H9 (cell line): Measurements from ENCODE around the gene THOC2. TPM values are rescaled to one million over a fixed set of nuclear protein-coding genes. Genes with fewer than 3 reads are reported as not detected.
"Not testable (repeated sequence)": the region's sequence is repeated elsewhere in the genome, so short reads cannot be mapped to it uniquely, and the experiment has no call there.

ENCODE experiments used
- DNase-seq: peaks from one replicate; pipeline ENCODE4 v3.0.0-alpha.2; 2017
- H2AFZ ChIP-seq: one replicate; pipeline ENCODE4 v1.6.1; 2013; ENCODE audit warnings: mild to moderate bottlenecking, low read length, control low read depth, moderate library complexity
- H2AK5ac ChIP-seq: 2 replicates; pipeline ENCODE4 v1.6.1; 2013; ENCODE audit warnings: low read length, control low read depth, mixed read lengths; ENCODE audit not compliant: insufficient read length
- H2BK120ac ChIP-seq: one replicate; pipeline ENCODE4 v1.6.1; 2013; ENCODE audit warnings: low read depth, mild to moderate bottlenecking, low read length, control low read depth, inconsistent platforms; ENCODE audit not compliant: poor library complexity, severe bottlenecking
- H2BK12ac ChIP-seq: 2 replicates; pipeline ENCODE4 v1.6.1; 2013; ENCODE audit warnings: low read length, control low read depth, mixed read lengths, low read depth; ENCODE audit not compliant: insufficient read length
- H2BK15ac ChIP-seq: 2 replicates; pipeline ENCODE4 v1.6.1; 2013; ENCODE audit warnings: low read depth, low read length, control low read depth
- H2BK20ac ChIP-seq: one replicate; pipeline ENCODE4 v1.6.1; 2013; ENCODE audit warnings: low read depth, mild to moderate bottlenecking, low read length, control low read depth, inconsistent platforms; ENCODE audit not compliant: poor library complexity, severe bottlenecking
- H2BK5ac ChIP-seq: 2 replicates; pipeline ENCODE4 v1.6.1; 2013; ENCODE audit warnings: low read length, control low read depth, mixed read lengths; ENCODE audit not compliant: insufficient read length
- H3K14ac ChIP-seq: 2 replicates; pipeline ENCODE4 v1.6.1; 2013; ENCODE audit warnings: low read length, control low read depth; ENCODE audit not compliant: insufficient read depth
- H3K18ac ChIP-seq: 2 replicates; pipeline ENCODE4 v1.6.1; 2013; ENCODE audit warnings: low read depth, mild to moderate bottlenecking, mixed read lengths, low read length, control low read depth; ENCODE audit not compliant: insufficient read length
- H3K23ac ChIP-seq: 2 replicates; pipeline ENCODE4 v1.6.1; 2013; ENCODE audit warnings: low read length, control low read depth, mixed read lengths, low read depth; ENCODE audit not compliant: insufficient read length
- H3K23me2 ChIP-seq: 2 replicates; pipeline ENCODE4 v1.6.1; 2013; ENCODE audit warnings: low read depth, mild to moderate bottlenecking, mixed read lengths, low read length, control low read depth; ENCODE audit not compliant: insufficient read length, poor library complexity, severe bottlenecking
- H3K27ac ChIP-seq: 2 replicates; pipeline ENCODE4 v1.5.1; 2013; ENCODE audit warnings: low read length, control low read depth, mixed read lengths, low read depth; ENCODE audit not compliant: insufficient read length
- H3K27me3 ChIP-seq: 2 replicates; pipeline ENCODE4 v1.6.1; 2013; ENCODE audit warnings: low read length, control low read depth, inconsistent platforms; ENCODE audit not compliant: insufficient read depth
- H3K4ac ChIP-seq: 2 replicates; pipeline ENCODE4 v1.6.1; 2013; ENCODE audit warnings: low read depth, mild to moderate bottlenecking, control low read depth, inconsistent platforms, low read length, moderate library complexity
- H3K4me1 ChIP-seq: 2 replicates; pipeline ENCODE4 v1.6.1; 2013; ENCODE audit warnings: low read length, control low read depth, inconsistent platforms; ENCODE audit not compliant: insufficient read depth
- H3K4me2 ChIP-seq: 2 replicates; pipeline ENCODE4 v1.6.1; 2013; ENCODE audit warnings: low read length, control low read depth, mixed read lengths; ENCODE audit not compliant: insufficient read length, insufficient read depth
- H3K56ac ChIP-seq: 2 replicates; pipeline ENCODE4 v1.6.1; 2013; ENCODE audit warnings: low read depth, mild to moderate bottlenecking, mixed read lengths, low read length, control low read depth; ENCODE audit not compliant: insufficient read length
- H3K79me1 ChIP-seq: 2 replicates; pipeline ENCODE4 v1.6.1; 2013; ENCODE audit warnings: low read depth, mild to moderate bottlenecking, moderate library complexity, low read length, control low read depth, inconsistent platforms; ENCODE audit not compliant: insufficient read depth, poor library complexity, severe bottlenecking
- H3K79me2 ChIP-seq: 2 replicates; pipeline ENCODE4 v1.6.1; 2013; ENCODE audit warnings: low read length, control low read depth, inconsistent platforms; ENCODE audit not compliant: insufficient read depth
- H3K9ac ChIP-seq: 2 replicates; pipeline ENCODE4 v1.6.1; 2013; ENCODE audit warnings: low read length, control low read depth, mixed read lengths; ENCODE audit not compliant: insufficient read length; ENCODE audit errors: extremely low read depth
- H3K9me3 ChIP-seq: one replicate; pipeline ENCODE4 v1.6.1; 2013; ENCODE audit warnings: low read depth, low read length, inconsistent platforms; ENCODE audit not compliant: control insufficient read depth
- H3T11ph ChIP-seq: one replicate; pipeline ENCODE4 v1.6.1; 2013; ENCODE audit warnings: mild to moderate bottlenecking, low read length, control low read depth, inconsistent platforms
- H4K20me1 ChIP-seq: one replicate; pipeline ENCODE4 v1.6.1; 2013; ENCODE audit not compliant: control insufficient read depth, insufficient read length, insufficient read depth
- H4K5ac ChIP-seq: 2 replicates; pipeline ENCODE4 v1.6.1; 2013; ENCODE audit warnings: low read depth, mild to moderate bottlenecking, mixed read lengths, low read length, control low read depth; ENCODE audit not compliant: insufficient read length
- H4K8ac ChIP-seq: replicated peaks from 2 replicates; pipeline ENCODE4 v1.6.1; 2013; ENCODE audit warnings: low read length, control low read depth, mixed read lengths, low read depth; ENCODE audit not compliant: insufficient read length
- H4K91ac ChIP-seq: 2 replicates; pipeline ENCODE4 v1.6.1; 2013; ENCODE audit warnings: low read depth, mild to moderate bottlenecking, moderate library complexity, mixed read lengths, low read length, control low read depth; ENCODE audit not compliant: insufficient read length
- H3K27ac Mint-ChIP-seq, 3 experiments: 2 replicates in 2 of 3; 3 replicates in 1 of 3; pipeline ENCODE4 v1.8.0; 2020 to 2021; ENCODE audit warnings: mixed read lengths in 3 of 3, mild to moderate bottlenecking in 1 of 3, moderate library complexity in 1 of 3
- H3K27me3 Mint-ChIP-seq: 2 replicates; pipeline ENCODE4 v1.8.0; 2021; ENCODE audit warnings: low read depth, mild to moderate bottlenecking, moderate library complexity, mixed read lengths
- H3K36me3 Mint-ChIP-seq, 3 experiments: 2 replicates in 2 of 3; 3 replicates in 1 of 3; pipeline ENCODE4 v1.8.0; 2020 to 2021; ENCODE audit warnings: low read depth in 3 of 3, mixed read lengths in 3 of 3; ENCODE audit not compliant: insufficient read depth in 1 of 3
- H3K4me1 Mint-ChIP-seq, 2 experiments: 2 replicates each; pipeline ENCODE4 v1.8.0; 2020; ENCODE audit warnings: mixed read lengths in 2 of 2
- H3K4me3 Mint-ChIP-seq, 2 experiments: 2 replicates in 1 of 2; 3 replicates in 1 of 2; pipeline ENCODE4 v1.8.0; 2020 to 2021; ENCODE audit warnings: mild to moderate bottlenecking in 2 of 2, mixed read lengths in 2 of 2, moderate library complexity in 1 of 2
- H3K9me3 Mint-ChIP-seq, 2 experiments: 2 replicates in 1 of 2; 3 replicates in 1 of 2; pipeline ENCODE4 v1.8.0; 2020; ENCODE audit warnings: mild to moderate bottlenecking in 2 of 2, mixed read lengths in 2 of 2, moderate library complexity in 1 of 2
- CTCF ChIP-seq: fragments of 200-600 bp; sonication (generic); conservative IDR thresholded peaks from 3 replicates; pipeline ENCODE4 v1.8.0; 2021; ENCODE audit warnings: antibody characterized with exemption, mild to moderate bottlenecking
- WGBS: extraction: QIAGEN DNeasy Blood & Tissue Kit; methylation state at CpG from one replicate; pipeline ENCODE4 v1.1.7; 2013; ENCODE audit warnings: missing lambda C conversion rate, low lambda C conversion rate, mixed read lengths; ENCODE audit not compliant: insufficient read length; ENCODE audit errors: extremely low coverage; 5-methylcytosine and 5-hydroxymethylcytosine counted together
- total RNA-seq: library from RNA; stranded (reverse); gene quantifications from 2 replicates; pipeline ENCODE4 v1.2.1, GENCODE V29; 2021

Gene THOC2
- total RNA-seq, 1 experiment from 2014 or later, result 72.1 TPM

- Histone ChIP-seq H2AK5ac (no peak overlapping the region), H4K91ac (no peak overlapping the region), H3K27ac (peak overlapping the region; percentile 61), H3K18ac (no peak overlapping the region), H2BK12ac (no peak overlapping the region), H2AFZ (no peak overlapping the region), H3K4me1 (no peaks in the 10 kb centered on the region), H3K14ac (no peak overlapping the region), H2BK5ac (no peak overlapping the region), H4K5ac (no peak overlapping the region), H3K79me1 (no peaks in the 10 kb centered on the region), H3K23me2 (peaks cover 2% of the 10 kb centered on the region), H3T11ph (no peak overlapping the region), H3K27me3 (no peaks in the 10 kb centered on the region; the same call in 1 of the 2 replicates), H3K9ac (peak overlapping the region; percentile 80), H2BK20ac (no peak overlapping the region), H2BK15ac (no peak overlapping the region), H3K4me2 (peak overlapping the region; percentile 97), H3K79me2 (no peaks in the 10 kb centered on the region), H2BK120ac (no peak overlapping the region), H4K20me1 (no peaks in the 10 kb centered on the region), H4K8ac (no peak overlapping the region), H3K23ac (no peak overlapping the region), H3K56ac (no peak overlapping the region), H3K9me3 (no peaks in the 10 kb centered on the region), H3K4ac (no peak overlapping the region)
- H3K4me3 Mint-ChIP-seq, result peak overlapping the region; percentile 60 to 69
- H3K27ac Mint-ChIP-seq, result peak overlapping the region in 2 of 3 experiments; percentile 23 to 91; a peak in 4 of 7 replicates
- H3K36me3 Mint-ChIP-seq, result peaks cover 0 to 5% (median 4%) of the 10 kb centered on the region in 3 experiments; a peak in 2 of 7 replicates
- peaks cover 0 to 5% of the 10 kb centered on the region in 2 experiments; a peak in 2 of 4 replicates for H3K4me1 Mint-ChIP-seq
- peaks cover 3 to 50% of the 10 kb centered on the region in 2 experiments; a peak in 3 of 5 replicates for H3K9me3 Mint-ChIP-seq
- no peaks in the 10 kb centered on the region for H3K27me3 Mint-ChIP-seq
- no peak for TF ChIP-seq CTCF
- no CpG with 5 or more reads among the region's 38 CpGs for WGBS
- peak; percentile 88 for DNase-seq
Observed at GRCh38 chrX:123764967-123765871, 32.4 kb upstream of the THOC2 start.

GRCh38 chrX:123759849-123760248 lies 27.0 kb upstream of the THOC2 start:
- not testable (repeated sequence) for H3K4me2 ChIP-seq, H3K27ac Mint-ChIP-seq, H2BK120ac ChIP-seq, H3K4me1 ChIP-seq, H3K27ac ChIP-seq, H2BK15ac ChIP-seq, H3K4ac ChIP-seq, H2AFZ ChIP-seq, H3K18ac ChIP-seq, H3K23me2 ChIP-seq, DNase-seq, H3K79me2 ChIP-seq, H4K8ac ChIP-seq, H3K27me3 Mint-ChIP-seq, H3K79me1 ChIP-seq, H3K14ac ChIP-seq, H3K56ac ChIP-seq, H4K91ac ChIP-seq, H4K5ac ChIP-seq, H3K4me1 Mint-ChIP-seq, H2BK20ac ChIP-seq, H3K23ac ChIP-seq, H3K4me3 Mint-ChIP-seq, H4K20me1 ChIP-seq, H2BK5ac ChIP-seq, H3K9ac ChIP-seq, H2BK12ac ChIP-seq, H3K27me3 ChIP-seq, H2AK5ac ChIP-seq, H3T11ph ChIP-seq, H3K36me3 Mint-ChIP-seq
- peaks cover 18% of the 10 kb centered on the region for H3K9me3 ChIP-seq
- WGBS, result no CpG with 5 or more reads among the region's 3 CpGs
- H3K9me3 Mint-ChIP-seq, result peaks cover 19 to 66% of the 10 kb centered on the region in 2 experiments
